PC-3 (cell line): Measurements from ENCODE around the gene MTA1.

Experiments used
- CTCF ChIP-seq: fragments of 300-600 bp; sonication (generic); conservative IDR thresholded peaks from 2 replicates; pipeline ENCODE4 v1.5.1; 2017; ENCODE audit warnings: antibody characterized with exemption, low read depth, mild to moderate bottlenecking, low read length
- EZH2 ChIP-seq: fragments of 300-600 bp; sonication (generic); IDR thresholded peaks from one replicate; pipeline ENCODE4 v1.6.1; 2017; ENCODE audit warnings: antibody characterized with exemption, mild to moderate bottlenecking, low read length; ENCODE audit not compliant: unreplicated experiment
- EZH2phosphoT487 ChIP-seq: fragments of 300-600 bp; sonication (generic); IDR thresholded peaks from 2 replicates; pipeline ENCODE4 v1.6.1; 2018; ENCODE audit warnings: mild to moderate bottlenecking, antibody characterized with exemption, low read length, borderline replicate concordance

- TF ChIP-seq CTCF = no peak
- TF ChIP-seq EZH2 = no peak
- TF ChIP-seq EZH2phosphoT487 = no peak
Observed at GRCh38 chr14:105467942-105468471, 48.4 kb downstream of the MTA1 start.
